DND-41 (cell line): ENCODE results near the gene PGF.
A peak's percentile ranks its signal among the peaks of the same experiment; 100 is the strongest.

Experiments used
- ATAC-seq: fragments of 200-7000 bp; cut with Tn5 transposase; 3 replicates; pipeline ENCODE4 v1.9.1; 2021; ENCODE audit warnings: low read depth; ENCODE audit not compliant: insufficient read depth
- DNase-seq: peaks from one replicate; pipeline ENCODE4 v3.0.0-alpha.2; 2020
- H2AFZ ChIP-seq: 2 replicates; pipeline ENCODE4 v1.6.0; 2012; ENCODE audit warnings: low read depth, low read length
- H3K27ac ChIP-seq: 2 replicates; pipeline ENCODE4 v1.5.1; 2012; ENCODE audit warnings: low read length, inconsistent platforms
- H3K27me3 ChIP-seq: fragments of 200-600 bp; sonication (generic); 2 replicates; pipeline ENCODE4 v1.6.0; 2012; ENCODE audit warnings: low read length, mild to moderate bottlenecking, inconsistent platforms; ENCODE audit not compliant: insufficient read depth, poor library complexity
- H3K36me3 ChIP-seq: 2 replicates; pipeline ENCODE4 v1.5.1; 2012; ENCODE audit warnings: low read length, inconsistent platforms; ENCODE audit not compliant: insufficient read depth
- H3K4me1 ChIP-seq: 2 replicates; pipeline ENCODE4 v1.5.1; 2012; ENCODE audit warnings: mild to moderate bottlenecking, low read length; ENCODE audit not compliant: insufficient read depth
- H3K4me2 ChIP-seq: 2 replicates; pipeline ENCODE4 v1.6.0; 2012; ENCODE audit warnings: mild to moderate bottlenecking, moderate library complexity, low read length, inconsistent platforms; ENCODE audit not compliant: insufficient read depth
- H3K4me3 ChIP-seq, 2 experiments: fragments of 200-600 bp in 1 of 2; shearing (Covaris generic) in 1 of 2; 2 replicates each; pipeline ENCODE4 v1.5.1; 2012 to 2016; ENCODE audit warnings: inconsistent platforms in 2 of 2, low read length in 2 of 2, mild to moderate bottlenecking in 2 of 2, low read depth in 1 of 2, moderate library complexity in 1 of 2
- H3K79me2 ChIP-seq: 2 replicates; pipeline ENCODE4 v1.6.0; 2012; ENCODE audit warnings: low read length, inconsistent platforms; ENCODE audit not compliant: insufficient read depth
- H3K9ac ChIP-seq: 2 replicates; pipeline ENCODE4 v1.6.0; 2012; ENCODE audit warnings: low read depth, mild to moderate bottlenecking, inconsistent platforms, low read length, moderate library complexity
- H3K9me3 ChIP-seq: 2 replicates; pipeline ENCODE4 v1.5.1; 2012; ENCODE audit warnings: low read length, moderate library complexity, mild to moderate bottlenecking, inconsistent platforms; ENCODE audit not compliant: insufficient read depth, severe bottlenecking
- H4K20me1 ChIP-seq: 2 replicates; pipeline ENCODE4 v1.6.0; 2012; ENCODE audit warnings: low read length; ENCODE audit not compliant: insufficient read depth
- EZH2 ChIP-seq: IDR thresholded peaks from 3 replicates; pipeline ENCODE4 v1.6.1; 2012; ENCODE audit warnings: borderline replicate concordance, low read depth, mild to moderate bottlenecking, moderate library complexity, low read length, inconsistent platforms; ENCODE audit not compliant: severe bottlenecking
- TF ChIP-seq, protein P1 (sequence below): IDR thresholded peaks from 2 replicates; pipeline ENCODE4 v1.5.1; 2012; ENCODE audit warnings: borderline replicate concordance, low read length, moderate library complexity, mild to moderate bottlenecking; ENCODE audit not compliant: poor library complexity, severe bottlenecking; ENCODE audit errors: extremely low read depth

Gene PGF

GRCh38 chr14:74905595-74906142 is 49.7 kb downstream of the PGF start:
- Histone ChIP-seq H3K4me2 (no peak overlapping the region), H3K27me3 (no peaks in the 10 kb centered on the region), H3K27ac (no peak overlapping the region; the same call in 1 of the 2 replicates), H2AFZ (no peak overlapping the region), H3K79me2 (no peaks in the 10 kb centered on the region), H4K20me1 (peaks cover 4% of the 10 kb centered on the region; the same call in 1 of the 2 replicates), H3K4me3 (no peak overlapping the region), H3K9ac (no peak overlapping the region), H3K9me3 (no peaks in the 10 kb centered on the region), H3K36me3 (peaks cover 50% of the 10 kb centered on the region), H3K4me1 (no peaks in the 10 kb centered on the region)
- ATAC-seq (peak; percentile 77), DNase-seq (peak; percentile 74)
- TF ChIP-seq EZH2: no peak
- TF ChIP-seq, protein P1, sequence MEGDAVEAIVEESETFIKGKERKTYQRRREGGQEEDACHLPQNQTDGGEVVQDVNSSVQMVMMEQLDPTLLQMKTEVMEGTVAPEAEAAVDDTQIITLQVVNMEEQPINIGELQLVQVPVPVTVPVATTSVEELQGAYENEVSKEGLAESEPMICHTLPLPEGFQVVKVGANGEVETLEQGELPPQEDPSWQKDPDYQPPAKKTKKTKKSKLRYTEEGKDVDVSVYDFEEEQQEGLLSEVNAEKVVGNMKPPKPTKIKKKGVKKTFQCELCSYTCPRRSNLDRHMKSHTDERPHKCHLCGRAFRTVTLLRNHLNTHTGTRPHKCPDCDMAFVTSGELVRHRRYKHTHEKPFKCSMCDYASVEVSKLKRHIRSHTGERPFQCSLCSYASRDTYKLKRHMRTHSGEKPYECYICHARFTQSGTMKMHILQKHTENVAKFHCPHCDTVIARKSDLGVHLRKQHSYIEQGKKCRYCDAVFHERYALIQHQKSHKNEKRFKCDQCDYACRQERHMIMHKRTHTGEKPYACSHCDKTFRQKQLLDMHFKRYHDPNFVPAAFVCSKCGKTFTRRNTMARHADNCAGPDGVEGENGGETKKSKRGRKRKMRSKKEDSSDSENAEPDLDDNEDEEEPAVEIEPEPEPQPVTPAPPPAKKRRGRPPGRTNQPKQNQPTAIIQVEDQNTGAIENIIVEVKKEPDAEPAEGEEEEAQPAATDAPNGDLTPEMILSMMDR: peak; percentile 97

DNA sequence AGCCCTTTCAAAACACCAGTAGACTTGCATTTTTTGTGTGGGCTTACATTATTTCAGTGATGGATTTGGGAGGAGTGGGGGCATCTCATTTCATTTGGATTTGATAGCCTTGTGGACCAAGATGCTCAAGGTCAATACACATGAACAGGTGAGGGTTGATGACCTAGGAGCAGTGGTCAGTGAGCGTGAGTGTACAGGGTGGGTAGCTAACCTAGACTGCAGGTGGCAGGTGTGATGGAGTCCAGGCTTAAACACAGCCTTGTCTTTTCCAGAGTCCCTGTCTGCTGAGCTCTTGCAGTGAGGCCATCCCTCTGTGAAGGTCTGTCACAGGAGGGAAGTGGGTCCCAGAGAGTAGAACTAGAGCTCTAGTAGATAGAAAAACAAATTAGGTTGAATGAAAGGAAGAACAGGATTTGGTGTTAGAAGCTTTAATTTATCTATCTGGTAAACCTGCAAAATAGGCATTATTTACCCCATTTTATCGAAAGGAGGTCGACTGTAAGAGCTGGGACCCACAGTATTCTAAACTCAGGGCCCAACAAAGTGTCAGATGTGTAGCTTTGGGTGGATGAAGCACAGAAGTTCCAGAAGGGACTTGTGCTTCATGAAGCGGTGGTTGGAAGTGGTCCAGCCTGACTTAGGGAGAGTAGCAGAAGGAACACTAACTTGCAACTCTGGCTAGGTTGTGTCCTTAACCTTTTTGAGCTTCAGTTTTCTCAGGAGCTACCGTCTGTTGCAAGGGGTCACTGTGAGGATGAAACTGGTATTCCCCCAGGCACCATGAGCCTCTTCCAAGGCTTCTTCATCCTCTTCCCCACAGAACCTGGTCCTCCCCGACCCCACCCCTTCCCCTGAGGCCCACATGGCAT is 50.5 kb downstream of the PGF start:
- H2AFZ ChIP-seq: no peak overlapping the region
- no peak for DNase-seq
- H3K27ac ChIP-seq: no peak overlapping the region
- peaks cover 58% of the 10 kb centered on the region for H3K36me3 ChIP-seq
- H3K4me3 ChIP-seq: no peak overlapping the region
- H3K27me3 ChIP-seq: no peaks in the 10 kb centered on the region
- H3K4me1 ChIP-seq: no peaks in the 10 kb centered on the region
- peaks cover 4% of the 10 kb centered on the region; the same call in 1 of the 2 replicates for H4K20me1 ChIP-seq
- peak; percentile 21; the same call in 2 of the 3 replicates for ATAC-seq
- no peaks in the 10 kb centered on the region for H3K79me2 ChIP-seq
- no peak overlapping the region for H3K4me2 ChIP-seq
- H3K9ac ChIP-seq: no peak overlapping the region
- TF ChIP-seq, protein P1: no peak
- no peak for TF ChIP-seq EZH2
- no peaks in the 10 kb centered on the region for H3K9me3 ChIP-seq

- Histone ChIP-seq H3K4me1 (no peaks in the 10 kb centered on the region), H3K9ac (no peak overlapping the region), H3K9me3 (no peaks in the 10 kb centered on the region), H3K27ac (no peak overlapping the region), H3K4me2 (no peak overlapping the region), H4K20me1 (peaks cover 11% of the 10 kb centered on the region; the same call in 1 of the 2 replicates), H2AFZ (no peak overlapping the region), H3K27me3 (no peaks in the 10 kb centered on the region), H3K4me3 (no peak overlapping the region), H3K36me3 (peaks cover 75% of the 10 kb centered on the region), H3K79me2 (no peaks in the 10 kb centered on the region)
- no peak for DNase-seq
- no peak for ATAC-seq
- no peak for TF ChIP-seq EZH2
- TF ChIP-seq, protein P1: no peak
These were observed 52.3 kb downstream of the PGF start for GRCh38 chr14:74902941-74903705.
